Mesendoderm (in vitro differentiated cells): Measurements from ENCODE around the gene MTIF3.
"Not testable (repeated sequence)": the region's sequence is repeated elsewhere in the genome, so short reads cannot be mapped to it uniquely, and the experiment has no call there.

Experiments used
- DNase-seq: peaks from one replicate; pipeline ENCODE4 v3.0.0; 2013
- H2AK5ac ChIP-seq: 2 replicates; pipeline ENCODE4 v1.6.1; 2013; ENCODE audit warnings: low read length, inconsistent platforms
- H2BK120ac ChIP-seq: 2 replicates; pipeline ENCODE4 v1.6.1; 2013; ENCODE audit warnings: low read depth, mild to moderate bottlenecking, low read length, moderate library complexity, mixed read lengths
- H2BK15ac ChIP-seq: replicated peaks from 2 replicates; pipeline ENCODE4 v1.6.1; 2013; ENCODE audit warnings: low read depth, mild to moderate bottlenecking, moderate library complexity
- H2BK5ac ChIP-seq: 2 replicates; pipeline ENCODE4 v1.6.1; 2013; ENCODE audit warnings: low read length, inconsistent platforms
- H3K18ac ChIP-seq: 2 replicates; pipeline ENCODE4 v1.6.1; 2013; ENCODE audit warnings: mild to moderate bottlenecking, low read length, mixed read lengths
- H3K23ac ChIP-seq: one replicate; pipeline ENCODE4 v1.6.1; 2013; ENCODE audit warnings: low read length
- H3K27ac ChIP-seq: 2 replicates; pipeline ENCODE4 v1.5.1; 2013; ENCODE audit warnings: low read depth, mild to moderate bottlenecking, inconsistent platforms, low read length, moderate library complexity
- H3K27me3 ChIP-seq: 2 replicates; pipeline ENCODE4 v1.6.1; 2013; ENCODE audit warnings: low read length, control low read depth, mild to moderate bottlenecking, inconsistent platforms; ENCODE audit not compliant: insufficient read depth, poor library complexity
- H3K36me3 ChIP-seq: 2 replicates; pipeline ENCODE4 v1.6.1; 2013; ENCODE audit warnings: low read length, inconsistent platforms; ENCODE audit not compliant: control insufficient read depth, insufficient read depth
- H3K4ac ChIP-seq: one replicate; pipeline ENCODE4 v1.6.1; 2013; ENCODE audit warnings: low read depth, mild to moderate bottlenecking, low read length, moderate library complexity
- H3K4me1 ChIP-seq: 2 replicates; pipeline ENCODE4 v1.6.1; 2013; ENCODE audit warnings: low read depth, low read length, inconsistent platforms; ENCODE audit not compliant: control insufficient read depth
- H3K4me2 ChIP-seq: 2 replicates; pipeline ENCODE4 v1.6.1; 2013; ENCODE audit warnings: low read length
- H3K4me3 ChIP-seq: 2 replicates; pipeline ENCODE4 v1.5.1; 2013; ENCODE audit warnings: mild to moderate bottlenecking, low read length
- H3K56ac ChIP-seq: one replicate; pipeline ENCODE4 v1.6.1; 2013; ENCODE audit warnings: low read length
- H3K79me1 ChIP-seq: 2 replicates; pipeline ENCODE4 v1.6.1; 2013; ENCODE audit warnings: low read length, inconsistent platforms
- H3K79me2 ChIP-seq: 2 replicates; pipeline ENCODE4 v1.6.1; 2013; ENCODE audit warnings: mild to moderate bottlenecking, low read length; ENCODE audit not compliant: control insufficient read depth, insufficient read depth
- H3K9ac ChIP-seq: 2 replicates; pipeline ENCODE4 v1.6.1; 2013; ENCODE audit warnings: low read length, inconsistent platforms
- H4K5ac ChIP-seq: one replicate; pipeline ENCODE4 v1.6.1; 2013; ENCODE audit warnings: low read length
- H4K8ac ChIP-seq: one replicate; pipeline ENCODE4 v1.6.1; 2013; ENCODE audit warnings: low read depth, mild to moderate bottlenecking, control low read depth, low read length, moderate library complexity
- WGBS: extraction: QIAGEN DNeasy Blood & Tissue Kit; methylation state at CpG from one replicate; pipeline ENCODE4 v1.1.7; 2013; ENCODE audit warnings: low lambda C conversion rate, missing lambda C conversion rate; ENCODE audit not compliant: insufficient coverage; ENCODE audit errors: extremely low coverage; 5-methylcytosine and 5-hydroxymethylcytosine counted together

The MTIF3 gene

DNA sequence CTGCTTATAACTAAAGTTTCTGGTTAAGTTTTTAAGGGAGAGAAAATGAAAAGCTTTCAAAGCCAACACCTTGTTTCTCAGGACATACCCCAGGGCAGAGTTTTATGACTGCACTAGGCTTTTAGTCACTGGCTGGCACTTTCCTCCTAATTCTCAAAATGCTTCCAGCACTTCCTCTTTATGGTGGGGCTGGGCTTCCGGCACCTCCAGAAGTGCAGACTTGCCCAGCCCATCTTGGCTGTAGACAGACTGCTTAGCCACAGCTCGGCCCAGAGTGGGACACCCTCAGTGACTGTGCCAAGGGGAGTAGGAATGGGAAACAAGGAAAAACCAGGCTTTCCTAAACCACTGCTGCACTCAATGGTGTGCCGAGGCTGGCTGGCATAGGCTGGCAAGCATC lies 49.2 kb downstream of the MTIF3 start:
- H3K27ac ChIP-seq, result no peak overlapping the region
- H3K4ac ChIP-seq, result no peak overlapping the region
- H3K4me3 ChIP-seq, result no peak overlapping the region
- H3K56ac ChIP-seq, result peak overlapping the region; percentile 22
- H3K27me3 ChIP-seq, result no peaks in the 10 kb centered on the region
- no peaks in the 10 kb centered on the region for H3K79me1 ChIP-seq
- H2BK15ac ChIP-seq, result no peak overlapping the region
- WGBS, result no CpG with 5 or more reads among the region's 3 CpGs
- no peak overlapping the region for H4K5ac ChIP-seq
- H2BK5ac ChIP-seq, result no peak overlapping the region
- H4K8ac ChIP-seq, result no peak overlapping the region
- H3K4me2 ChIP-seq, result no peak overlapping the region
- H2AK5ac ChIP-seq, result no peak overlapping the region
- H3K4me1 ChIP-seq, result peaks cover 2% of the 10 kb centered on the region
- no peak overlapping the region for H3K23ac ChIP-seq
- H3K18ac ChIP-seq, result no peak overlapping the region
- H3K79me2 ChIP-seq, result no peaks in the 10 kb centered on the region
- H3K9ac ChIP-seq, result no peak overlapping the region
- no peak overlapping the region for H2BK120ac ChIP-seq
- DNase-seq, result no peak
- no peaks in the 10 kb centered on the region for H3K36me3 ChIP-seq

DNA sequence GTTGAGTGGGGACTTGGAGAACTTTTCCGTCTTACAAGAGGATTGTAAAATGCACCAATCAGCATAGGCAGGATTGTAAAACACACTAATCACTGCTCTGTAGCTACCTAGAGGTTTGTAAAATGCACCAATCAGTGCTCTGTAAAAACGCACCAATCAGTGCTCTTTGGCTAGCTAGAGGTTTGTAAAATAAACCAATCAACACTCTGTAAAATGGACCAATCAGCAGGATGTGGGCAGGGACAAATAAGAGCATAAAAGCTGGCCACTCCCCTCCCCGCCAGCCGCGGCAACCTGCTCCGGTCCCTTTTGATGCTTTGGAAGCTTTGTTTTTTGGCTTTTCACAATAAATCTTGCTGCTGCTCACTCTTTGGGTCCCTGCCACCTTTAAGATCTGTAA lies 50.0 kb downstream of the MTIF3 start:
- WGBS, result no CpG with 5 or more reads among the region's 6 CpGs
- not testable (repeated sequence) for H3K36me3 ChIP-seq, H2BK15ac ChIP-seq, H2BK120ac ChIP-seq, H3K4ac ChIP-seq, H3K4me1 ChIP-seq, H2BK5ac ChIP-seq, DNase-seq, H2AK5ac ChIP-seq, H3K9ac ChIP-seq, H3K79me2 ChIP-seq, H3K18ac ChIP-seq, H3K4me2 ChIP-seq, H3K27ac ChIP-seq, H4K8ac ChIP-seq, H3K79me1 ChIP-seq, H3K56ac ChIP-seq, H3K23ac ChIP-seq, H3K27me3 ChIP-seq, H3K4me3 ChIP-seq, H4K5ac ChIP-seq

GRCh38 chr13:27398360-27398759 lies 52.0 kb downstream of the MTIF3 start:
- Histone ChIP-seq H3K4me3 (no peak overlapping the region), H3K4me2 (no peak overlapping the region)
- no CpG with 5 or more reads among the region's 4 CpGs for WGBS

DNA sequence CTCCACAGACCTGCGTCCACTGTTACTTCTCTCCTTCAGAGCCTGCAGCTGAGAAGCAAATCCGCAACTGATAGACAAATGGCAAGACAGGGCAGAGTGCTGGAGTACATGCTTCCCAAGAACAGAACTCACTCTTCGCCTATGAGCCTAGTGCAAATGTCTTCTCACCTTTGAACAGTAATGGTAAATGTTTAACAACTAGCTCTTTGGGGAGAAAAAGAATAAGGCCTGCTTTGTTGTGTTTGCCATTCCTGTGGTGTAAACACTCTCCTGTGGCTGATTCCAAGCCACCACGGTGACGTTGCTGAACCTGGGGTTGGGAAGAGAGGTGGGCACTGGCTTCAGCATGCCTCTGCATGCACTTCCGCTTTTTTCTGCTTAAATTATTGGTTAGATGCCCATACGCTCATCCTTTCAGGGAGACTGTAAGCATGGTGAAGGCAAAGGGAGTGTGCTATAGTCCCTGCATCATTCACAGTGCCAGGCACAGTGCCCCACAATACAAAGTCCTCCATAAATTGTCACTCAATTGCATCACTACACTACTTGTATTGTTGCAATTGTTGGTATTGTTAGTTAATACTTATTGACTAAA lies 54.0 kb downstream of the MTIF3 start:
- no peak overlapping the region for H3K23ac ChIP-seq
- H3K27ac ChIP-seq, result no peak overlapping the region
- no peak overlapping the region for H3K4me3 ChIP-seq
- no peak overlapping the region for H2AK5ac ChIP-seq
- H3K56ac ChIP-seq, result no peak overlapping the region
- no peaks in the 10 kb centered on the region for H3K79me2 ChIP-seq
- no peaks in the 10 kb centered on the region for H3K36me3 ChIP-seq
- H2BK120ac ChIP-seq, result no peak overlapping the region
- no peak overlapping the region for H4K5ac ChIP-seq
- H3K79me1 ChIP-seq, result no peaks in the 10 kb centered on the region
- H2BK5ac ChIP-seq, result no peak overlapping the region
- H3K9ac ChIP-seq, result no peak overlapping the region
- WGBS, result no CpG with 5 or more reads among the region's 7 CpGs
- peaks cover 3% of the 10 kb centered on the region for H3K4me1 ChIP-seq
- no peak overlapping the region for H4K8ac ChIP-seq
- no peak overlapping the region for H2BK15ac ChIP-seq
- no peak overlapping the region for H3K18ac ChIP-seq
- no peaks in the 10 kb centered on the region for H3K27me3 ChIP-seq
- H3K4ac ChIP-seq, result no peak overlapping the region
- no peak for DNase-seq
- H3K4me2 ChIP-seq, result no peak overlapping the region

More at GRCh38 chr13:27398360-27398759, 52.0 kb downstream of the MTIF3 start:
- Histone ChIP-seq H2BK5ac (no peak overlapping the region), H3K9ac (no peak overlapping the region), H3K27ac (no peak overlapping the region), H4K8ac (no peak overlapping the region), H4K5ac (no peak overlapping the region), H2AK5ac (no peak overlapping the region), H3K18ac (no peak overlapping the region), H2BK120ac (no peak overlapping the region), H3K56ac (no peak overlapping the region), H2BK15ac (no peak overlapping the region), H3K23ac (no peak overlapping the region), H3K4me1 (peaks cover 5% of the 10 kb centered on the region), H3K27me3 (no peaks in the 10 kb centered on the region), H3K79me1 (no peaks in the 10 kb centered on the region), H3K36me3 (no peaks in the 10 kb centered on the region), H3K4ac (no peak overlapping the region), H3K79me2 (no peaks in the 10 kb centered on the region)
- DNase-seq, result no peak

DNA sequence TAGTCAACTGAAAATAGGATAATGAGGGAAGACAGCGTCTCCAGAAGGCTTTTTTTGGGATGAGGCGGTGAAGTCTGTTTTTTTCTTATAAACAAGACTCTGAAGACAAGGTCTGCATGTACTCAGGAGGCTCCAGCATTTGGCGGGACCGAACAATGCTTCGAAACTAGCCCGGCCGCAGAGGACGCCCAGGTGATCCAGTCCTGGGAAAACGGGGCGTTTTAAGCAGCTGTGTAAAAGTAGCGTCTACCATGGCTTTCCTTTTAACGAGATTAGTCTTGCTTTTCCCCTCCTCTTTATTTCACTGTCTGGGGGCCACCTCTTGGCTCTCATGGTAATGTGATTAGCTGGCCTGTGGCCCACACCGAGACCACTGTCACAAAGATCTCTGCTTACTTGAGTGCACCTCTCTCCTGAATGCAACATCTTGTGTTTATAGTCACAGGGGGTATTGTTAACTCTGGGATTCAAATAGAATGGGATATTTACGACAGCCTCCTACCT lies 55.3 kb downstream of the MTIF3 start:
- Histone ChIP-seq H2BK120ac (no peak overlapping the region), H3K23ac (no peak overlapping the region), H4K8ac (no peak overlapping the region), H3K56ac (no peak overlapping the region), H2AK5ac (no peak overlapping the region), H3K27ac (no peak overlapping the region), H2BK5ac (no peak overlapping the region), H4K5ac (no peak overlapping the region), H2BK15ac (no peak overlapping the region), H3K4me3 (no peak overlapping the region), H3K79me2 (no peaks in the 10 kb centered on the region), H3K9ac (no peak overlapping the region), H3K79me1 (no peaks in the 10 kb centered on the region), H3K36me3 (no peaks in the 10 kb centered on the region), H3K4ac (no peak overlapping the region), H3K27me3 (no peaks in the 10 kb centered on the region), H3K4me2 (no peak overlapping the region), H3K18ac (peak overlapping the region; percentile 39), H3K4me1 (peaks cover 3% of the 10 kb centered on the region)
- DNase-seq, result no peak
- no CpG with 5 or more reads among the region's 14 CpGs for WGBS

GRCh38 chr13:27393101-27393500 lies 57.3 kb downstream of the MTIF3 start:
- H3K79me1 ChIP-seq, result no peaks in the 10 kb centered on the region
- H3K18ac ChIP-seq, result no peak overlapping the region
- no peak overlapping the region for H2BK15ac ChIP-seq
- H2AK5ac ChIP-seq, result no peak overlapping the region
- H3K36me3 ChIP-seq, result no peaks in the 10 kb centered on the region
- no peak overlapping the region for H3K4me3 ChIP-seq
- H3K9ac ChIP-seq, result no peak overlapping the region
- no peak for DNase-seq
- H3K4me1 ChIP-seq, result peaks cover 8% of the 10 kb centered on the region
- H3K27me3 ChIP-seq, result no peaks in the 10 kb centered on the region
- no peaks in the 10 kb centered on the region for H3K79me2 ChIP-seq
- H4K8ac ChIP-seq, result no peak overlapping the region
- H3K4me2 ChIP-seq, result no peak overlapping the region
- no peak overlapping the region for H2BK120ac ChIP-seq
- WGBS, result no CpG with 5 or more reads among the region's 4 CpGs
- no peak overlapping the region for H4K5ac ChIP-seq
- H3K27ac ChIP-seq, result no peak overlapping the region
- H2BK5ac ChIP-seq, result no peak overlapping the region
- no peak overlapping the region for H3K4ac ChIP-seq
- no peak overlapping the region for H3K23ac ChIP-seq
- no peak overlapping the region for H3K56ac ChIP-seq
